HG02642 (cell line): ENCODE data around the gene LPCAT1.

Experiments used
- ATAC-seq: cut with Tn5 transposase; IDR thresholded peaks from one replicate; pipeline ENCODE4 v1.9.1; 2021; ENCODE audit warnings: mild to moderate bottlenecking; ENCODE audit not compliant: unreplicated experiment, poor library complexity

LPCAT1 gene

DNA sequence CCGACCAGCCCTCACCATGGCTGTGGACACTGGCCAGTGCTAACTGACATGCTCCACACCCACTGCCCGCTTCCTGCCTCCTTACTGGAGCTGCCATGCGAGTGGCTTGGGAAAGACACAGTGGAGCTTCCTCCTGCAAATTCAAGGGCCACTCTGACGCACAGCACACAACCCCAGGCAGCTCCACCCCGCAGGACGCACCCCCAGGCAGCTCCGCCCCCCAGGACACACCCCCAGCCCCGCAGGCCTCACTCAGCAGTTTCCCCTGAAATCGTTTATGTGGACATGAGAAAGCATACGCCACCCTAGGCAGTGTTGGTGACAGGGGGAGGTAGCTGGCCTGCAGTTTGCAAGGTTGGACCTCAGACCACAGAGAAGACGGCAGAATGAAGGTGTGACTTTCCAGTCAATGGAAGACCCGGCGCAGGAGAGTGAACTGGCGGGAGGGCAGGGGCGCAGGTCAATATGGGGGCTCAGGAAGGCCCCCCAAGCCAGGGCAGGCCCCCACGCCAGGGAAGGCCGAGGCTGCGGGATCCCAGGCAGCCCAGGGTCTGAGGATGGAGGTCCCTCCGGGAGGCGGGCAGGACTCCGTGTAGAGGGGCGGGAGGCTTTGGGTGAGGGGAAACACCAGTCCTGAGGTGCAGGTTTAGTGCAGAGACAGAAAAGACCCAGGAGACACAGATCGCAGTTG lies 21.6 kb downstream of the LPCAT1 start:
- no peak for ATAC-seq

- no peak for ATAC-seq
Measured at GRCh38 chr5:1501372-1502045, 22.3 kb downstream of the LPCAT1 start.

GRCh38 chr5:1500411-1501091 lies 23.2 kb downstream of the LPCAT1 start:
- ATAC-seq, result no peak

DNA sequence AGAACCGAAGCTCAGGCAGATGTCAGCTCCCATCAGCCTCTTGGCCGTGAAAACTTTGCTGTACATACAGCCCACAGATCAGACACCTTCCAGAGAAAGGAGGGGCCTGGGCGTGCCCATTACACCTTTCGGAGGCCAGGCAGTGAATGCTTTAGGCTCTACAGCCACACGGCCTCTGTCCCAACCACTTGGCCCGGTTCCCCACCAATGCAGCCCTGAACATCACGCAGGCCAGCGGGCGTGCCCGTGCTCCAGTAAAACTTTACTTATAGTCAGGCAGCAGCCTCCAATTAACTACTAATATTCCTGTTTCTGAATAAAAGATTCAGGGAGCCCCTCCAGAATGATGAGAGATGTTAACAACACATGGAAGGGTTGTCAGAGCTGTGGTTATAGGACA lies 23.9 kb downstream of the LPCAT1 start:
- no peak for ATAC-seq

- ATAC-seq, result peak; percentile 34
Measured at GRCh38 chr5:1498623-1499416, 24.9 kb downstream of the LPCAT1 start.

- peak; percentile 28 for ATAC-seq
Measured at GRCh38 chr5:1497795-1498622, 25.8 kb downstream of the LPCAT1 start.

GRCh38 chr5:1497242-1497777 lies 26.4 kb downstream of the LPCAT1 start:
- ATAC-seq, result peak; percentile 37

- no peak for ATAC-seq
Measured at GRCh38 chr5:1495525-1495897, 28.2 kb downstream of the LPCAT1 start.

DNA sequence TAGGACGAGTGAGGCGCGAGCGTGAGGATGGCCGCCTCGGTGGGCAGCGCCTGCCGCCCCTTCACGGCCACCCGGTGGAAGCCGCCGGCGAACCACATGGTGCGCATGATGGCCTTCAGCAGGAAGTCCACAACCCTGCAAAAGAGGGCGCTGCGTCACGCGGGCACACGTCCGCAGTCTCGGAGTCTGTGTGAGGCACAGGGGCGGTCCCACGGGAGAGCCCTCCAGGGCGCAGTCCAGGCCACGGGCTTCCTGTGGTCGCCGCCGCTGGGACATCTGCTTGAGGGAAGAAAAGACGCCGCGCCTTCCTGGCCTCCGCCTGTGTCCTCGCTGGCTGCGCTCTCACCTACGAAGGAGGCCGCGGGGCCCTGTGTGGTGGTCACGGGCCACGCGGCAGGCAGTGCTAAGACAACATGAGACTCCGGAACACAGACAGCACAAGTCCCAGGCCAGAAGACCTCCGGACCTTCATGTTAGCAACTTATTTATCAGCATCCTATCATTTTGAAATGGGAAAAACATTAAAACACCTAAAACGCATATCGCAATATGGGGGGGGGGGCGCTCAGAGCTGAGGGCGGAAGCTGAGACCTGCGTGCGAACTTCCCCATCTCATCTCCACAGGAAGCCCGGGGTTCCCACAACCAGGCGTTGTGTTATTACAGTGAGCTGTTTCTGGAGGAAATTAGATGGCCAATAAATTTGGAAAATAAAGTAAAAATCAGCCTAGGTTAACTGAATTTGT lies 28.8 kb downstream of the LPCAT1 start:
- peak; percentile 36 for ATAC-seq

DNA sequence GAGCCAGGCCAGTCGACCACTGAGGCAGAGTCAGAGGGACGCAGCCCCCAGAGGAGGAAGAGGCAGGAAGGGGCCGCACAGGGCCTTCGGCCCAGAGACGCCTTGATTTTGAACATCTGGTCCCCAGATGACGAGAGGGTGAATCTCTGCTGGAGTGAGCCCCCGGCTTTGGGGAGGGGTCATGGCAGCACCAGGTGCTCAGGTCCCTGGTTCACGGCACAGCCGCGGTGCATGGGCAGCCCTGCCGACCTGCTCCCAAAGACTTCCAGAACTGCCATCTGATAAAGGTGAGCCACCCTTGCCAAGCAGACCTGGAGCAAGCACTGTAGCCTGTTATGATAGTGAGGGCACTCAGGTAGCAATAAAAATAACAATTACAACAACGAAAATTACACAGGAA lies 29.8 kb downstream of the LPCAT1 start:
- no peak for ATAC-seq

DNA sequence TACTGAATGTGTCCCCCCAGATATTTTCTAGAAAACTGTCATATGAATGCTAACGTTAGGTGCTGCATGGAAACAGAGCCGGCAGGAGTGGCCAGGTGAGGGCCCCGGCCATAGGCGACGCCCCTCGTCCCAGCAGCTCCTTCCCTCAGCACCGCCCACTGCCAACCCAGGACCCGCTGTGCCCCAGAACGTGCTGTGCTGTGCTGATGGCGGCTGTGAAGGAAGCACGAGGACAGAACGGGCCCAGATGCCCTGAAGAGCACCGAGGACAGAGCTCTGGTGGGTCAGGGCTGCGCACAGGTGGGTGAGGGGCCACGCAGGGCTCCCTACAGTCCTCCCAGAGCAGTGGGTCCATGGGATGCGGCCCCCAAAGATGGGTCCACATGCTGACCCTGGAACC lies 30.3 kb downstream of the LPCAT1 start:
- no peak for ATAC-seq

DNA sequence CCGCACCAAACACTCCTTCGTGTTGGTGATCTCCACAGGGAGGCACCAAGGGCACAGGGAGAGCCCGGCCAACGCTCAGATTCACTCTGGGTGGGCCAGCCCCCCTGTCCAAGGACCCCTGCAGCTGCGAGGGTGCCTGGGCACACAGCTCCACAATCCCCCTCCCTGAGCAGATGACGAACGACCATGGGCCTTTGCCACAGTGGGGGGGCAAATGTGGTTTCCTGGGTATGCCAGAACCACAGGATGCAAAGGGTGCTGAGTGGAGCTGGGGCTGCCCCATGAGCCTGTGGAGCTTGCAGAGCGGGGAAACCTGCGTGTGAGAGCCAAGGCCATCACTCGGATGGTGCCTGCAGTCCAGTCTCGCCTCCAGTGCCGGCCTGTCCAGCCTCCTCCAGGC lies 31.0 kb downstream of the LPCAT1 start:
- no peak for ATAC-seq

DNA sequence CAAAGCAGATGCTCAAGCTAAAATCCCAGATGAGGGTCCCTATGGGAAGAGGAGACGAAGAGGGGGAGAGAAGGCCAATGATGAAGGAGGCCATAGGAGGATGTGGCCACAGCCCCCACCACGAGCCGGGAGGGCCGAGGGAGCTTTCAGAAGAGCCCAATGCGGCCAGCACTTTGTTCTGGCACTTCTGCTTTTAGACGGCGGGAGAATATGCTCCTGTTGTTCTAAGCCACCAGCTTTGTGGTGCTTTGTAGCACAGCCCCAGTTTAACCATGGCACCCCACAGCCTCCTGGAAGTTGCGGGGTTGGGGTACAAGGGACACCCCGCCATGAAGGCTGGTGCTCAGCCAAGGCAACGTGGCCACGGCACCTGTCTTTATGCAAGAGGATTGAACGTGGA lies 33.4 kb downstream of the LPCAT1 start:
- ATAC-seq, result no peak

GRCh38 chr5:1489754-1490153 lies 34.0 kb downstream of the LPCAT1 start:
- no peak for ATAC-seq

DNA sequence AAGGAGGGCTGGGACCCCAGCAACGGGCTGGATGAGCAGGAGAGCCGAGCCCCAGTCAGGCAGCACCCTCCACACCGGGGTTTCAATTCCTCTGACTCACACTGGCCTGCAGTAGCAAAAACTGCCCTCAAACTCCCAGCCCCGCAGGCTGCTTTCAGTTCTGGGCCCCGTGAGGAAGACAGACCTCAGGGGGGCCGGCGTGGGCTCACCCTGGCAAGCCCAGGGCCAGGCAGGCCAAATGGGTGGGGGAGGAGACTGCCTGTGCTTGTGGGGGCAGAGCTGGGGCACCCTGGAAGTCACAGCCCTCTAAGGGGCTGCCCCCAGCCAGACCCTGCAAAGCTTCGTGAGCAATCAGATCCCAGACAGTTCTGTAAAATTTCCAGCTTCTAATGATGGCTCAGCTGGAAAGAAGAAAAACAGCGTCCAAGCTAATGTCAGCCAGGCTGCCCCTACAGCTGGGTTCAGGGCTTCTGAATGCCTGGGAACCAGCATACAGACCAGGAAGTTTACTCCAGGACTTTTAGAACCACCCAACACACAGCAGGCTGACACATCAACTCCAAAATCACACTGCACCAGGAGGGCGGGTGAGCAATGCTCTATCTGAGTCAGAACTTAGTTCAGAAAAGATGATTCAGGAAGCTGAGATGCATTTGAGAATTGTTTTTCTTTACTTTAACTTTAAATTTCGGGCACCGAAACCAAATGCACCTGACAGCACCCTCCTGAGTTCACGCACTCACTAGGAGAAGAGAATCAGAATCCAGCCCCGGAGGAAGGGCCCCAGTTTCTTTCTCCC lies 34.7 kb downstream of the LPCAT1 start:
- peak; percentile 62 for ATAC-seq

GRCh38 chr5:1487079-1487764 lies 36.5 kb downstream of the LPCAT1 start:
- no peak for ATAC-seq

GRCh38 chr5:1486271-1486670 lies 37.5 kb downstream of the LPCAT1 start:
- no peak for ATAC-seq
